ENCODE results near the gene SLC12A2.

- TF ChIP-seq CTCF (IDR thresholded peaks at IDR 0.05; ENCODE audit: low read depth, low read length) (no peak), EZH2phosphoT487 (IDR thresholded peaks at IDR 0.05; ENCODE audit: low read depth) (no peak)
Observed at GRCh38 chr5:128237546-128237945, 154.0 kb downstream of the SLC12A2 start.
